DOHH2 (cell line): ENCODE results near the gene ITK.
A peak's percentile ranks its signal among the peaks of the same experiment; 100 is the strongest.

Experiments
- H3F3A ChIP-seq: fragments of 200-600 bp; sonication (generic), shearing (Covaris generic); 2 replicates; pipeline ENCODE4 v1.6.0; 2016; ENCODE audit warnings: antibody characterized with exemption, mild to moderate bottlenecking; ENCODE audit not compliant: control insufficient read depth, insufficient read depth
- H3K27ac ChIP-seq: fragments of 200-600 bp; sonication (generic); 2 replicates; pipeline ENCODE4 v1.5.1; 2014; ENCODE audit warnings: low read depth, mild to moderate bottlenecking, low read length, moderate library complexity
- H3K27me3 ChIP-seq: fragments of 200-600 bp; sonication (generic); 2 replicates; pipeline ENCODE4 v1.6.1; 2014; ENCODE audit warnings: mild to moderate bottlenecking, low read length, mixed read lengths; ENCODE audit not compliant: control insufficient read depth
- H3K36me3 ChIP-seq: fragments of 200-600 bp; sonication (generic); 2 replicates; pipeline ENCODE4 v1.6.1; 2014; ENCODE audit warnings: mild to moderate bottlenecking, low read length, moderate library complexity, mixed read lengths; ENCODE audit not compliant: control insufficient read depth
- H3K4me1 ChIP-seq: fragments of 200-600 bp; sonication (generic); 2 replicates; pipeline ENCODE4 v1.6.1; 2014; ENCODE audit warnings: mild to moderate bottlenecking, low read length, mixed read lengths; ENCODE audit not compliant: control insufficient read depth
- H3K4me2 ChIP-seq: fragments of 200-600 bp; sonication (generic); 2 replicates; pipeline ENCODE4 v1.6.0; 2014; ENCODE audit warnings: mild to moderate bottlenecking, low read length, moderate library complexity
- H3K4me3 ChIP-seq: fragments of 200-600 bp; sonication (generic); 2 replicates; pipeline ENCODE4 v1.5.1; 2014; ENCODE audit warnings: mild to moderate bottlenecking, low read length, mixed read lengths
- H3K79me2 ChIP-seq: fragments of 200-600 bp; sonication (generic); 2 replicates; pipeline ENCODE4 v1.6.1; 2014; ENCODE audit warnings: mild to moderate bottlenecking, low read length, mixed read lengths; ENCODE audit not compliant: control insufficient read depth
- H3K9me2 ChIP-seq: fragments of 200-600 bp; sonication (generic); replicated peaks from 2 replicates; pipeline ENCODE4 v1.6.1; 2014; ENCODE audit warnings: mild to moderate bottlenecking, low read length, mixed read lengths; ENCODE audit not compliant: control insufficient read depth
- H3K9me3 ChIP-seq: fragments of 200-600 bp; sonication (generic); 2 replicates; pipeline ENCODE4 v1.6.1; 2014; ENCODE audit warnings: antibody characterized with exemption, low read length, mixed read lengths; ENCODE audit not compliant: control insufficient read depth, insufficient read depth
- H4K20me1 ChIP-seq: fragments of 200-600 bp; sonication (generic); 2 replicates; pipeline ENCODE4 v1.6.0; 2014; ENCODE audit warnings: low read depth, mild to moderate bottlenecking, antibody characterized with exemption, low read length, moderate library complexity; ENCODE audit not compliant: control insufficient read depth, insufficient read depth
- CTCF ChIP-seq: fragments of 200-600 bp; sonication (generic); IDR thresholded peaks from one replicate; pipeline ENCODE4 v1.5.1; 2014; ENCODE audit warnings: antibody characterized with exemption, mild to moderate bottlenecking, low read depth, low read length; ENCODE audit not compliant: poor library complexity, severe bottlenecking
- EZH2phosphoT487 ChIP-seq: fragments of 200-600 bp; sonication (generic); IDR thresholded peaks from 2 replicates; pipeline ENCODE4 v1.6.1; 2017; ENCODE audit warnings: borderline replicate concordance, mild to moderate bottlenecking, antibody characterized with exemption, low read length, moderate library complexity, mixed read lengths

Gene ITK

GRCh38 chr5:157180374-157181264 lies at the start of gene ITK:
TSS of gene ITK (plus strand) at chr5:157180840. CDS start at chr5:157180978, 138 bp downstream.
- H3K27ac ChIP-seq: no peak within 1 kb of the TSS
- H3K4me1 ChIP-seq: no peaks in the 10 kb centered on the region
- no peaks in the 10 kb centered on the region for H3K9me2 ChIP-seq
- no peaks in the 10 kb centered on the region for H3K36me3 ChIP-seq
- no peak within 1 kb of the TSS for H3K4me3 ChIP-seq
- no peaks in the 10 kb centered on the region for H3F3A ChIP-seq
- no peak within 1 kb of the TSS for H3K4me2 ChIP-seq
- no peaks in the 10 kb centered on the region for H3K79me2 ChIP-seq
- no peaks in the 10 kb centered on the region for H4K20me1 ChIP-seq
- TF ChIP-seq CTCF: no peak
- H3K9me3 ChIP-seq: no peaks in the 10 kb centered on the region
- H3K27me3 ChIP-seq: peaks cover 23% of the 10 kb centered on the region

GRCh38 chr5:157130925-157131324 lies 49.7 kb upstream of the ITK start:
- peak overlapping the region; percentile 43 for H3K4me2 ChIP-seq
- no peaks in the 10 kb centered on the region for H3K9me2 ChIP-seq
- no peaks in the 10 kb centered on the region for H4K20me1 ChIP-seq
- peak overlapping the region; percentile 36 for H3K27ac ChIP-seq
- peaks cover 50% of the 10 kb centered on the region for H3K4me1 ChIP-seq
- H3F3A ChIP-seq: peaks cover 21% of the 10 kb centered on the region
- TF ChIP-seq CTCF (no peak), EZH2phosphoT487 (no peak)
- peaks cover 2% of the 10 kb centered on the region for H3K79me2 ChIP-seq
- no peak overlapping the region for H3K4me3 ChIP-seq
- H3K36me3 ChIP-seq: no peaks in the 10 kb centered on the region
- H3K9me3 ChIP-seq: no peaks in the 10 kb centered on the region
- H3K27me3 ChIP-seq: no peaks in the 10 kb centered on the region

GRCh38 chr5:157132281-157132612 lies 48.4 kb upstream of the ITK start:
- no peaks in the 10 kb centered on the region for H4K20me1 ChIP-seq
- H3K4me2 ChIP-seq: no peak overlapping the region
- H3K9me2 ChIP-seq: no peaks in the 10 kb centered on the region
- no peaks in the 10 kb centered on the region for H3K9me3 ChIP-seq
- no peak overlapping the region for H3K4me3 ChIP-seq
- no peaks in the 10 kb centered on the region; the same call in 1 of the 2 replicates for H3K36me3 ChIP-seq
- H3F3A ChIP-seq: peaks cover 21% of the 10 kb centered on the region
- H3K27me3 ChIP-seq: no peaks in the 10 kb centered on the region
- peaks cover 52% of the 10 kb centered on the region for H3K4me1 ChIP-seq
- no peak overlapping the region for H3K27ac ChIP-seq
- TF ChIP-seq CTCF: no peak
- TF ChIP-seq EZH2phosphoT487: no peak
- H3K79me2 ChIP-seq: peaks cover 5% of the 10 kb centered on the region
